CD4-positive, alpha-beta T cell (primary cell): Measurements from ENCODE around the gene PLXDC2. TPM values are rescaled to one million over a fixed set of nuclear protein-coding genes. Genes with fewer than 3 reads are reported as not detected.

ENCODE experiments used
- ATAC-seq: fragments of 200-7000 bp; cut with Tn5 transposase; one replicate; pipeline ENCODE4 v1.10.0; 2022; ENCODE audit warnings: mild to moderate bottlenecking; ENCODE audit not compliant: poor library complexity
- CTCF ChIA-PET: fragments of 350-600 bp; sonication (Branson Sonifier 250); formaldehyde crosslinking; loops from one replicate; lab custom pipeline; 2021; ENCODE audit warnings: antibody characterized with exemption, inconsistent platforms; lab: Charles Lee
- POLR2A ChIA-PET: fragments of 350-600 bp; sonication (Branson Sonifier 250); formaldehyde crosslinking; loops from one replicate; lab custom pipeline; 2021; ENCODE audit warnings: antibody characterized with exemption, inconsistent platforms; lab: Charles Lee
- DNase-seq, 14 experiments: peaks; one replicate each; pipeline ENCODE4 v3.0.0-alpha.2; 2013 to 2020; ENCODE audit warnings: mixed read lengths in 2 of 14
- H3K27ac ChIP-seq, 2 donors: one replicate each; pipeline versions ENCODE4 v1.5.1 to v1.7.0; 2013; ENCODE audit warnings: low read length in 2 of 2, low read depth in 1 of 2, mild to moderate bottlenecking in 1 of 2
- H3K27me3 ChIP-seq, 2 experiments: 1 replicate in 1 of 2; 2 replicates in 1 of 2; pipeline versions ENCODE4 v1.6.1 to v1.7.0; 2013; ENCODE audit warnings: low read length in 2 of 2, control low read depth in 1 of 2, mild to moderate bottlenecking in 1 of 2, moderate library complexity in 1 of 2; ENCODE audit not compliant: insufficient read depth in 2 of 2, control insufficient read depth in 1 of 2
- H3K36me3 ChIP-seq: one replicate; pipeline ENCODE4 v1.6.1; 2013; ENCODE audit warnings: low read length, control low read depth; ENCODE audit not compliant: insufficient read depth
- H3K4me1 ChIP-seq: one replicate; pipeline ENCODE4 v1.6.1; 2013; ENCODE audit warnings: low read length, control low read depth; ENCODE audit not compliant: insufficient read depth
- H3K4me3 ChIP-seq: one replicate; pipeline ENCODE4 v1.5.1; 2013; ENCODE audit warnings: mild to moderate bottlenecking, low read length, moderate library complexity
- H3K9me3 ChIP-seq, 2 experiments: 1 replicate in 1 of 2; 2 replicates in 1 of 2; pipeline versions ENCODE4 v1.6.1 to v1.7.0; 2013; ENCODE audit warnings: low read length in 2 of 2, mild to moderate bottlenecking in 2 of 2, control low read depth in 1 of 2, moderate library complexity in 1 of 2; ENCODE audit not compliant: control insufficient read depth in 1 of 2, insufficient read depth in 1 of 2
- H3K27ac Mint-ChIP-seq: one replicate; pipeline ENCODE4 v1.8.0; 2020; ENCODE audit warnings: mixed read lengths
- H3K27me3 Mint-ChIP-seq: one replicate; pipeline ENCODE4 v1.8.0; 2021; ENCODE audit warnings: mixed read lengths
- H3K36me3 Mint-ChIP-seq: one replicate; pipeline ENCODE4 v1.8.0; 2021; ENCODE audit warnings: low read depth, mixed read lengths
- H3K4me1 Mint-ChIP-seq: one replicate; pipeline ENCODE4 v1.8.0; 2021; ENCODE audit warnings: low read depth, mixed read lengths
- H3K4me3 Mint-ChIP-seq: one replicate; pipeline ENCODE4 v1.8.0; 2020; ENCODE audit warnings: mild to moderate bottlenecking, mixed read lengths
- H3K9me3 Mint-ChIP-seq: one replicate; pipeline ENCODE4 v1.8.0; 2020; ENCODE audit warnings: mixed read lengths
- CTCF ChIP-seq: fragments of 200-600 bp; IDR thresholded peaks from one replicate; pipeline ENCODE4 v1.8.0; 2022; ENCODE audit warnings: antibody characterized with exemption, mild to moderate bottlenecking
- intact Hi-C, 2 experiments: fragments of 100-400 bp; cut with DNase I in 1 of 2; cut with micrococcal nuclease in 1 of 2; formaldehyde crosslinking; loops; one replicate each; pipeline versions ENCODE4 v1.15.1 to v1.9.0; 2023 to 2025; cut with DNase I, micrococcal nuclease
- total RNA-seq, 174 experiments: library from RNA in 2 of 174; stranded (reverse) in 2 of 174; gene quantifications; one replicate each; pipeline ENCODE4 v1.2.3 and lab custom pipeline; 2021 to 2026

The PLXDC2 gene
- total RNA-seq, 2 experiments from 2014 or later = 0.41 to 0.61 TPM

- no peak overlapping the region for H3K4me3 Mint-ChIP-seq
- no peaks in the 10 kb centered on the region for H3K27me3 Mint-ChIP-seq
- no peak overlapping the region for H3K27ac Mint-ChIP-seq
- POLR2A ChIA-PET = no interaction called here
- Histone ChIP-seq H3K4me3 (no peak overlapping the region), H3K4me1 (no peaks in the 10 kb centered on the region), H3K27ac (no peak overlapping the region), H3K27me3 (no peaks in the 10 kb centered on the region), H3K9me3 (no peaks in the 10 kb centered on the region), H3K36me3 (no peaks in the 10 kb centered on the region)
- CTCF ChIA-PET = no interaction called here
- DNase-seq (no peak), ATAC-seq (no peak)
- intact Hi-C loops = no loop called here
- H3K9me3 Mint-ChIP-seq = peaks cover 2% of the 10 kb centered on the region
- TF ChIP-seq CTCF = no peak
- no peaks in the 10 kb centered on the region for H3K4me1 Mint-ChIP-seq
- no peaks in the 10 kb centered on the region for H3K36me3 Mint-ChIP-seq
Measured at GRCh38 chr10:20277820-20278219, 461.6 kb downstream of the PLXDC2 start.

- no peaks in the 10 kb centered on the region for H3K36me3 ChIP-seq
- no peak overlapping the region for H3K27ac ChIP-seq
- no peak for TF ChIP-seq CTCF
- H3K9me3 ChIP-seq = peaks cover 0 to 1% of the 10 kb centered on the region in 2 experiments
- POLR2A ChIA-PET = no interaction called here
- intact Hi-C loops = no loop called here
- Mint-ChIP-seq H3K4me1 (no peaks in the 10 kb centered on the region), H3K36me3 (no peaks in the 10 kb centered on the region), H3K4me3 (no peak overlapping the region), H3K9me3 (peaks cover 2% of the 10 kb centered on the region), H3K27ac (no peak overlapping the region), H3K27me3 (no peaks in the 10 kb centered on the region)
- ATAC-seq (no peak), DNase-seq (no peak)
- H3K4me1 ChIP-seq = no peaks in the 10 kb centered on the region
- no peaks in the 10 kb centered on the region for H3K27me3 ChIP-seq
- no peak overlapping the region for H3K4me3 ChIP-seq
- CTCF ChIA-PET = no interaction called here
Measured at GRCh38 chr10:20281579-20281978, 465.3 kb downstream of the PLXDC2 start.

GRCh38 chr10:20287586-20287985, 471.4 kb downstream of the PLXDC2 start:
- peaks cover 0 to 6% of the 10 kb centered on the region in 2 experiments for H3K9me3 ChIP-seq
- H3K27ac Mint-ChIP-seq = no peak overlapping the region
- no peaks in the 10 kb centered on the region for H3K36me3 Mint-ChIP-seq
- no peaks in the 10 kb centered on the region for H3K27me3 Mint-ChIP-seq
- H3K36me3 ChIP-seq = no peaks in the 10 kb centered on the region
- H3K4me1 Mint-ChIP-seq = no peaks in the 10 kb centered on the region
- no peak overlapping the region for H3K4me3 ChIP-seq
- no peak for TF ChIP-seq CTCF
- H3K4me3 Mint-ChIP-seq = no peak overlapping the region
- no peak for ATAC-seq
- intact Hi-C loops = no loop called here
- ChIA-PET POLR2A (no interaction called here), CTCF (no interaction called here)
- H3K4me1 ChIP-seq = no peaks in the 10 kb centered on the region
- no peaks in the 10 kb centered on the region for H3K9me3 Mint-ChIP-seq
- H3K27me3 ChIP-seq = no peaks in the 10 kb centered on the region
- DNase-seq = no peak
- no peak overlapping the region for H3K27ac ChIP-seq
